ENCODE data around the gene LARGE1.

LARGE1 gene

GRCh38 chr22:33697640-33698039 lies 222.6 kb downstream of the LARGE1 start:
- DNase-seq (ENCODE audit: low read depth, low spot score) = no peak

GRCh38 chr22:33691057-33691630 lies 229.1 kb downstream of the LARGE1 start:
- DNase-seq (ENCODE audit: low read depth, low spot score) = no peak
- H3K27ac ChIP-seq = no peak overlapping the region

More at GRCh38 chr22:33697640-33698039, 222.6 kb downstream of the LARGE1 start:
- no peak overlapping the region for H3K27ac ChIP-seq

GRCh38 chr22:33688903-33689302 lies 231.4 kb downstream of the LARGE1 start:
- no peak for DNase-seq (ENCODE audit: low read depth, low spot score)
- no peak overlapping the region for H3K27ac ChIP-seq

- no peak overlapping the region for H3K27ac ChIP-seq
- no peak for DNase-seq (ENCODE audit: low read depth, low spot score)
These were observed 232.8 kb downstream of the LARGE1 start for GRCh38 chr22:33687464-33687863.

- H3K27ac ChIP-seq = no peak overlapping the region
These were observed 236.2 kb downstream of the LARGE1 start for GRCh38 chr22:33684087-33684486.

GRCh38 chr22:33682927-33683326 lies 237.3 kb downstream of the LARGE1 start:
- no peak for DNase-seq (ENCODE audit: low read depth, low spot score)
- no peak overlapping the region for H3K27ac ChIP-seq

More at GRCh38 chr22:33684087-33684486, 236.2 kb downstream of the LARGE1 start:
- DNase-seq (ENCODE audit: low read depth, low spot score) = no peak

- H3K27ac ChIP-seq = no peak overlapping the region
- no peak for DNase-seq (ENCODE audit: low read depth, low spot score)
These were observed 239.6 kb downstream of the LARGE1 start for GRCh38 chr22:33680632-33681031.

- DNase-seq (ENCODE audit: low read depth, low spot score) = no peak
- H3K27ac ChIP-seq = no peak overlapping the region
These were observed 241.8 kb downstream of the LARGE1 start for GRCh38 chr22:33678523-33678922.

- no peak overlapping the region for H3K27ac ChIP-seq
These were observed 242.7 kb downstream of the LARGE1 start for GRCh38 chr22:33677536-33677935.

GRCh38 chr22:33674357-33674756 lies 245.9 kb downstream of the LARGE1 start:
- no peak for DNase-seq (ENCODE audit: low read depth, low spot score)
- no peak overlapping the region for H3K27ac ChIP-seq

More at GRCh38 chr22:33677536-33677935, 242.7 kb downstream of the LARGE1 start:
- no peak for DNase-seq (ENCODE audit: low read depth, low spot score)

GRCh38 chr22:33669746-33670145 lies 250.5 kb downstream of the LARGE1 start:
- no peak for DNase-seq (ENCODE audit: low read depth, low spot score)
- H3K27ac ChIP-seq = no peak overlapping the region

GRCh38 chr22:33666961-33667619 lies 253.2 kb downstream of the LARGE1 start:
- no peak for DNase-seq (ENCODE audit: low read depth, low spot score)
- H3K27ac ChIP-seq = no peak overlapping the region

- no peak overlapping the region for H3K27ac ChIP-seq
- DNase-seq (ENCODE audit: low read depth, low spot score) = no peak
These were observed 253.9 kb downstream of the LARGE1 start for GRCh38 chr22:33666279-33666960.

- no peak overlapping the region for H3K27ac ChIP-seq
- no peak for DNase-seq (ENCODE audit: low read depth, low spot score)
These were observed 260.8 kb downstream of the LARGE1 start for GRCh38 chr22:33659448-33659847.

- no peak overlapping the region for H3K27ac ChIP-seq
- no peak for DNase-seq (ENCODE audit: low read depth, low spot score)
These were observed 261.5 kb downstream of the LARGE1 start for GRCh38 chr22:33658775-33659174.

- DNase-seq (ENCODE audit: low read depth, low spot score) = no peak
- H3K27ac ChIP-seq = no peak overlapping the region
These were observed 262.6 kb downstream of the LARGE1 start for GRCh38 chr22:33657670-33658069.

- H3K27ac ChIP-seq = no peak overlapping the region
- no peak for DNase-seq (ENCODE audit: low read depth, low spot score)
These were observed 263.3 kb downstream of the LARGE1 start for GRCh38 chr22:33656808-33657628.

- no peak overlapping the region for H3K27ac ChIP-seq
- no peak for DNase-seq (ENCODE audit: low read depth, low spot score)
These were observed 265.9 kb downstream of the LARGE1 start for GRCh38 chr22:33654173-33654895.

- no peak overlapping the region for H3K27ac ChIP-seq
- no peak for DNase-seq (ENCODE audit: low read depth, low spot score)
These were observed 266.7 kb downstream of the LARGE1 start for GRCh38 chr22:33653532-33654063.

GRCh38 chr22:33652615-33653014 lies 267.7 kb downstream of the LARGE1 start:
- peak; percentile 6 for DNase-seq (ENCODE audit: low read depth, low spot score)
- no peak overlapping the region for H3K27ac ChIP-seq

Measured in epithelial cell of prostate (primary cell).